Measurements from ENCODE around the gene ANKRD30B. TPM values are rescaled to one million over a fixed set of nuclear protein-coding genes. Genes with fewer than 3 reads are reported as not detected.
"Not testable (repeated sequence)": the region's sequence is repeated elsewhere in the genome, so short reads cannot be mapped to it uniquely, and the experiment has no call there.

ANKRD30B gene
- total RNA-seq, 2 donors from 2014 or later = 0.32 TPM; not detected in 1

- H3K36me3 ChIP-seq; H3K9ac ChIP-seq (ENCODE audit: low read depth in 2 of 2, low read length in 2 of 2); H3K27me3 ChIP-seq; DNase-seq; intact Hi-C loops (cut with DNase I); H3K4me3 ChIP-seq; H3K27ac ChIP-seq; H3K4me1 ChIP-seq; H3K9me3 ChIP-seq: not testable (repeated sequence)
Measured at GRCh38 chr18:14866426-14866825, 118.5 kb downstream of the ANKRD30B start.

DNA sequence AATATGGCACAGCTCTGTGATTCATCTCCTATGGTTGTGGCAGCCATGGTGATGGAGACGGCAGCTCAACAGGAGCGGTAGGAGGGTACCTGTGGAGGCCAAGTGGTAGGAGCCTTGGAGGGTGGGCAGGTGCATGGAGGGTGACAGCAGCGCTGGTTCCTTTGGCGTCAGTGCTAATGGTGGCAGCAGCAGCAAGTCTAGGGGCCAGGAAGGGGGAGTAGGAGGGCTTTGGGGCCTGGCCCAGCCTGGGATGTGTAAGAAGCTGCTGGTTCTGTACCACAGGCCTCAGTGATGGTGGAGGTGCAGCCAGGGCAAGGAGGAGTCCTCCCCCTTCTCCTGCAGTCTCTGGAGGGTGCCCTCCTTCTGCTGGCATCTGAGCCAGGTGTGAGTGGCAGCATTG lies 120.0 kb downstream of the ANKRD30B start:
- H3K27ac ChIP-seq; intact Hi-C loops (cut with DNase I); DNase-seq; H3K9ac ChIP-seq (ENCODE audit: low read depth in 2 of 2, low read length in 2 of 2); H3K27me3 ChIP-seq; H3K36me3 ChIP-seq; H3K4me3 ChIP-seq; H3K4me1 ChIP-seq; H3K9me3 ChIP-seq: not testable (repeated sequence)

DNA sequence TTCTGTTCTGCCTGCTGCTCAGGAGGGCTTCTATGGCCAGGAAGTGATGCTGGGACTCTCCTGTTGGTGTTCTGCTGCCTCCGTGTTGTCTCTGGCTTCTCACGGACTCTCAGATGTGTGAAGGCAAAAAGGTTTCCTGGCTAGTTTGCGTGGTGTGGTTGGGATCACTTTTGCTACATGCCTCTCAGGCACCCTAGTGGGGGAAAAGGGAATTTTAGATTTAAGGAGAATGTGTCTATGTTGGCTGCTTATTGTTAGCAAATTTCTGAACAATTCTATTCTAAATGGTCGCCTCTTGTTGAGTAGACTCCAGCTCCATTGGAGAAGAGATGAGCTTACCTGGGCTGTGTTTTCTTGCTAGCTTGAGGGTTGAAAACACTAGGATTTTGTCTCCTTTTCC lies 120.9 kb downstream of the ANKRD30B start:
- intact Hi-C loops (cut with DNase I); H3K4me1 ChIP-seq; H3K9ac ChIP-seq (ENCODE audit: low read depth in 2 of 2, low read length in 2 of 2); H3K9me3 ChIP-seq; H3K4me3 ChIP-seq; H3K36me3 ChIP-seq; H3K27ac ChIP-seq; H3K27me3 ChIP-seq; DNase-seq: not testable (repeated sequence)

DNA sequence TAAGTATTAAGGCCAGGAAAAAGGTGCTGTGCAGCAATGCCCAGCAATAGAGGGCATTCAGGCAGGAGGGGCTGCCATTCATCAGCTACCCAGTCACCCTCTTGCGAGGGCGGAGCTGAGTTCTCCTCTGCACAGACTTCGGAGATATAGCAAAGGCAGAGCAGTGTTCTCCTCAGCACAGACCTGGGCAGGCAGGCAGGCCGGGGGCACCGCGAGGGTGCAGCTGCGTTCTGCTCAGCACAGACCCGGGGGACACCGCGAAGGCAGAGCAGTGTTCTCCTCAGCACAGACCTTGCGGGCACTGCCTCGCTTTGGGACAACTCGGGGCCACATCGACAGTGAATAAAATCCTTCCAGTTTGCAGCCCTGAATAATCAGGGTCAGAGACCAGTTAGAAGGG lies 130.9 kb downstream of the ANKRD30B start:
- H3K4me1 ChIP-seq; H3K27me3 ChIP-seq; H3K36me3 ChIP-seq; H3K4me3 ChIP-seq; H3K9me3 ChIP-seq; H3K27ac ChIP-seq; H3K9ac ChIP-seq (ENCODE audit: low read depth in 2 of 2, low read length in 2 of 2); DNase-seq; intact Hi-C loops (cut with DNase I): not testable (repeated sequence)

DNA sequence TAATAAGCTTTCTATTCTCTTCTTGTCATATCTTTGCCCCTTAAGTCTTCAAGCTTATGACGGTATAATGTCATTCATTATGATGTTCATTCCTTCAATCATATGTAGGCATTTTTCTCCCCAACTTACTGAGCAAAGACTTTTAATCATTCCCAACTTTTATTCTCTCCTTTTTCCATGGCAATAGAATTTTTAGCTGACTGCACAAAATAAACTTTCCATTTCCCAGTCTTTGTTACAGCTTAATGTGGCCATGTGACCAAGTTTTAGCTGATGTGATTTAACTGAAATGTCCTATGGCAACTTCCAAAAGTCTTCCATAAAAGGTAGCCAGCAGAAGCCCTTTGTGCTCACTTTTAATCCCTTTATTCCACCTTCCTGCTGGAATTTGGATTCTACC lies 152.5 kb downstream of the ANKRD30B start:
- no peak overlapping the region for H3K27ac ChIP-seq
- no peaks in the 10 kb centered on the region for H3K9me3 ChIP-seq
- intact Hi-C loops (cut with DNase I) = no loop called here
- no peak overlapping the region for H3K9ac ChIP-seq (ENCODE audit: low read depth in 2 of 2, low read length in 2 of 2)
- no peak for TF ChIP-seq CTCF (IDR thresholded peaks at IDR 0.05)
- H3K4me3 ChIP-seq = no peak overlapping the region
- H3K27me3 ChIP-seq = no peaks in the 10 kb centered on the region
- no peaks in the 10 kb centered on the region for H3K4me1 ChIP-seq
- no peak for DNase-seq
- no peaks in the 10 kb centered on the region for H3K36me3 ChIP-seq

Small RNAs within 50 kb of the gene (microRNA-seq; reads per million reads assigned to microRNA genes)
- gene MIR3156-2 = not detected

Other genes starting within 250 kb of the ANKRD30B start
- not detected for gene POTEC, start 204.6 kb upstream of the ANKRD30B start, total RNA-seq

All from colonic mucosa (tissue), 4 donors.